Head of caudate nucleus (tissue), 42 donors: ENCODE data around the gene CUEDC2.
A peak's percentile ranks its signal among the peaks of the same experiment; 100 is the strongest.

Experiments
- DNase-seq, 42 donors: peaks; one replicate each; pipeline versions ENCODE4 v3.0.0 to v3.0.0-alpha.2; 2020 to 2021; ENCODE audit warnings: mixed read lengths in 7 of 42
- intact Hi-C: fragments of 100-400 bp; cut with DNase I; formaldehyde crosslinking; loops from one replicate; pipeline ENCODE4 v1.15.0; 2022

Gene CUEDC2

GRCh38 chr10:102416283-102416682 lies 16.1 kb downstream of the CUEDC2 start:
- no peak for DNase-seq
- intact Hi-C loops, result no loop called here

GRCh38 chr10:102414749-102415148 lies 17.6 kb downstream of the CUEDC2 start:
- peak in 1 of 42 donors; percentile 3 for DNase-seq
- intact Hi-C loops, result no loop called here

GRCh38 chr10:102413806-102414561 lies 18.4 kb downstream of the CUEDC2 start:
- intact Hi-C loops, result no loop called here
- DNase-seq, result no peak

GRCh38 chr10:102413053-102413705 lies 19.2 kb downstream of the CUEDC2 start:
- peak in 39 of 42 donors; percentile 45 to 93 (median 70) for DNase-seq
- intact Hi-C loops, result no loop called here

GRCh38 chr10:102412293-102412692 lies 20.1 kb downstream of the CUEDC2 start:
- no peak for DNase-seq
- intact Hi-C loops, result no loop called here

- DNase-seq, result no peak
- intact Hi-C loops, result no loop called here
These were observed 20.8 kb downstream of the CUEDC2 start for GRCh38 chr10:102411341-102412255.

- intact Hi-C loops, result no loop called here
- peak in 38 of 42 donors; percentile 44 to 90 (median 72) for DNase-seq
These were observed 21.8 kb downstream of the CUEDC2 start for GRCh38 chr10:102410429-102411073.

- intact Hi-C loops, result no loop called here
- peak in 1 of 42 donors; percentile 14 for DNase-seq
These were observed 22.6 kb downstream of the CUEDC2 start for GRCh38 chr10:102409604-102410428.

- DNase-seq, result peak in 41 of 42 donors; percentile 55 to 94 (median 81)
- intact Hi-C loops, result no loop called here
These were observed 23.4 kb downstream of the CUEDC2 start for GRCh38 chr10:102408728-102409603.

- intact Hi-C loops, result no loop called here
- peak in 12 of 42 donors; percentile 18 to 68 (median 51) for DNase-seq
These were observed 24.1 kb downstream of the CUEDC2 start for GRCh38 chr10:102408131-102408727.

GRCh38 chr10:102407425-102408130 lies 24.8 kb downstream of the CUEDC2 start:
- intact Hi-C loops, result no loop called here
- peak in 1 of 42 donors; percentile 15 for DNase-seq

GRCh38 chr10:102406815-102407214 lies 25.6 kb downstream of the CUEDC2 start:
- no peak for DNase-seq
- intact Hi-C loops, result no loop called here

- intact Hi-C loops, result no loop called here
These were observed 26.7 kb downstream of the CUEDC2 start for GRCh38 chr10:102405632-102406031.

GRCh38 chr10:102405108-102405571 lies 27.2 kb downstream of the CUEDC2 start:
- intact Hi-C loops, result no loop called here
- no peak for DNase-seq

More at GRCh38 chr10:102405632-102406031, 26.7 kb downstream of the CUEDC2 start:
- DNase-seq, result no peak

GRCh38 chr10:102404361-102405107 lies 27.8 kb downstream of the CUEDC2 start:
- intact Hi-C loops, result no loop called here
- DNase-seq, result no peak
